GM19438 (cell line): ENCODE results near the gene MTMR3.
"Not testable (repeated sequence)": the region's sequence is repeated elsewhere in the genome, so short reads cannot be mapped to it uniquely, and the experiment has no call there.

ENCODE experiments used
- ATAC-seq: cut with Tn5 transposase; IDR thresholded peaks from one replicate; pipeline ENCODE4 v1.9.1; 2021; ENCODE audit warnings: low read depth; ENCODE audit not compliant: unreplicated experiment

MTMR3 gene

DNA sequence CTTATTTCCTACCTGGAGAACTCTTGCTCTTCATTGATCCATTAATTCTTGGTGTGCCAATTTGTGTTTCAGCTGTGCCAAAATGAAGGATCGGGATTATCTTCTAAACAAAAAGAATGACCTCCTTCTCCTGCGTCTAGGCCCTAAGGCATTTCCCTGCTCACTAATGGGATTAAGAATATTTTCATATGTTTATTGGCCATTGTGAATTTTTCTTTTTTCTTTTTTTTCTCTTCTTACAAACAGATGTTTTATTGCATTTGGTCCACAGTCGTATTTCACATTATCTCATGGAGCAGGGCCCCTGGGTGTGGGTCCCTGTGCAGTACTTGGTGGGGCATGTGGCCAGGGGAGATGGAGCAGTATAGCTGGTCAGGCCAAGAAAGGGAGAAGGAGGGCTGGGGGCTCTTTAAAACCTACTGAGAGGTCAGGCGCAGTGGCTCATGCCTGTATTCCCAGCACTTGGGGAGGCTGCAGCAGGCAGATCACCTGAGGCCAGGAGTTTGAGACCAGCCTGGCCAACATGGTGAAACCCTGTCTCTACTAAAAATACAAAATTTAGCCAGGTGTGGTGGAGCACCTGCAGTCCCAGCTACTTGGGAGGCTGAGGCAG, 162.0 kb downstream of the MTMR3 start:
- ATAC-seq = no peak

DNA sequence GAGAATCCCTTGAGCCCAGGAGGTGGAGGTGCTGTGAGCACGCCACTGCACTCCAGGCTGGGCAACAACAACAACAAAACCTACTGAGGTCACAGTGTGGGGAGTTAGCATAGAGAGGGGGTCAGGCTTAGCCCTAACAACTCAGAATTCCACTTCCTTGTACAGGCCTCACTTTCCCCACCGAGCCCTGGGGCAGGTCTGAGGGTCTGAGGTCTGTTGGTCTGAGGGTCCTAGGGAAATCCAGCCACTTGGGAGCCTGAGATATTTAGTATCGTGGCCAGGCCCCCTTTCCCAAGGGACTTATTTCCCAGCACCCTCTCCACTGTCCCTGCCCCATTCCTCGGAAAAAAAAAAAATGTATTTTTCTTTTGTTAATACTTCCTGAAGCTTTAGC, 162.5 kb downstream of the MTMR3 start:
- no peak for ATAC-seq

DNA sequence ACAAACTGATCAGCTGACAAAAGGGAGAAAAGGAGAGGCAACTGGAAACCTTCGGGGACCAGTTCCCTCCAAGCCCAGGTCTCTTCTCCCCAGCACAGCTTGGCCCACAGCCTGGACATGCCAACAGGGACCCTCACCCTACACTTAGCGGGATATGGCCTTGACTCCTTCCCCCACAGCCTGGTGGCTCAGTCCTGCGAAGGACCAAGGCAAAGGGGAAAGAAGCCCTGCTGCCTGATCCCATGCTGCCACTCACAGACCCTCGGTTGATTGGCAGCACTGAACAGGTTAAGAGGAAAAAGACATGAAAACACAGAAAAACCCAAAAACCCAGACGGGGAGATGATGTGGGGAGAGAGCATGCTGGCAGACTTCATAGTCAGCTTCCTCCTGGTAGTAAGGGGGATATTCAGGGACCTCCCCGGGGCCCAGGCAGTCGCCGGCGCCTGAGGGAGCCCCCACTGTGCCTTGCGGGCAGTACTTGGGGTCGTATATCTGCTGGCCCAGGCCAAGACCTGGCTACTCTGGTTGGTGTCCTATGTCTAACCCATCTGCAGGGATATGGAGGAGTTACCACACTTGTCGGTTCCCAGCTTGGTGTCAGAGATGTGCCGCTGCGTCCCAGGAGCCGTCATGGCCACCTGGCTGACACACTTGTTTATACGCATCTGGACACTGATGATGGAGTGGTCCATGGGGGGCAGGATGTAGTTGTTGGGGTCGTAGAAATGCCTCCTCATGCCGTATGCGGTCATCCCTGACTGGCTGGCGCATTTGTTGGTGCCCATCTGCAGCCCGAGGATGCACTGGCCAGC, 163.1 kb downstream of the MTMR3 start:
- ATAC-seq = no peak

DNA sequence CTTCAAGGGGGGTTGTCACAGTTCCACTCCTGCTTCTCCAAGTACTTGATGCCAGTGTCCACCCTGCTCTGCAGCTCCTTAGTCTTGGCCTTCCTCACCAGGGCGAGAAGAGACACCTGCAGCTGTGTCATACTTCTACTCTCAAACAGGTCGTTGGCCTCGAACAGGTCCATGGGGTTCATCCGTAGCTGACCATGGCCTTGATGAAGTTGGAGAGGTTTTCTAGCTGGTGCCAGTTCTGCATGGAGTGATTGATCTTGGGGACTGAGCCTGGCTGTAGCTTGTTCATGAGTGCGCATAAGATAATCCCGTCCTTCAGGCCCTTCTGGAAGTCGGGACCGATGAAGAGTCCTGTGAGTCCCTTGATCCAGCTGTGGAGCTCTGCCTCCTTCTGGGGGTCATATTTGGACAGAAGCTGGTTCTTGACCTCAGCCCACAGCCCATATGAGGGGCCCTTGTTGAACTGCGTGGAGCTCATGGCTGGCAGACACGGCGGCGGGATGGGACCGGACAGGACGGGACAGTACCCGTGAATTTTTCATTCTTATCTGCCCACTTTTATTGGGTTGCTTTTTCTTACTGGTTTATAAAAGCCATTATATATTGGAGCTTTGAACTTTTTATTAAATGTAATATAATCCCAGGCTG, 163.9 kb downstream of the MTMR3 start:
- no peak for ATAC-seq

DNA sequence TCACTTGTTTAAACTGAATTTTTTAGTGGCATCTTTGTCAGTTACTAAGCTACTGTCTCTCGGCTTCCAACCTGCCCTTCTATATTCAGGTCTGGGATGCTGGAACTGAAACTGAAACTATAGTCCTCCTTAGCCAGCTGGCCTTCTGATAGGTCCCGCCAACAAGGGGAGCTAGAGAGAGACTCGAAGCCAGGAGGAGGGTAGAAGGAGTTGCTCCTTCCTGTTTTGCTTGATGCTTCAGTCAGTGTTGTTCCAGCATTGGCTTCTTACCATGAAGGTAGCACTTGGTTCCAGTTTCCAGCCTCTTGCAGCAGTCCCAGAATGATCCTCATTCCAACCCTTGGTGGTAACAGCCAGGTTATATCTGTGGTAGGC, 164.4 kb downstream of the MTMR3 start:
- ATAC-seq = no peak

DNA sequence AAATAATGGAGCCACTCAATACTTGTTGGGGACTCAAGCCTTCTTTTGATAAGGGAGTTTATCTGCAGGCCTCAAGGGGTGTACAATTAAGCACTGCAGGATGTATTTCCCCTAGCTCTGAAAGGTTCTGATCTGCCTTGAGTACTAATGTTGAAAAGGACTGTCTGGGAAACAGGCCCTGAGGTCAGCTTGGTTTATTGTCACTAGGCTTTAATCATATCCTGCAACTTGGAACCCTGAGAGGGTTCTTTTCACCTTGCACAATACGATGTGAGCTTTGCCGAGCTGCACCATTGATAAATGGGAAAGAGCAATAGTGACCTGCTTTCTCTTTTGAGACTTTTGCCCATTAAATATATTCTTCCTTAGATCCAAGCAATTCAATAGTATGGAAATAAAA, 165.7 kb downstream of the MTMR3 start:
- ATAC-seq = no peak

DNA sequence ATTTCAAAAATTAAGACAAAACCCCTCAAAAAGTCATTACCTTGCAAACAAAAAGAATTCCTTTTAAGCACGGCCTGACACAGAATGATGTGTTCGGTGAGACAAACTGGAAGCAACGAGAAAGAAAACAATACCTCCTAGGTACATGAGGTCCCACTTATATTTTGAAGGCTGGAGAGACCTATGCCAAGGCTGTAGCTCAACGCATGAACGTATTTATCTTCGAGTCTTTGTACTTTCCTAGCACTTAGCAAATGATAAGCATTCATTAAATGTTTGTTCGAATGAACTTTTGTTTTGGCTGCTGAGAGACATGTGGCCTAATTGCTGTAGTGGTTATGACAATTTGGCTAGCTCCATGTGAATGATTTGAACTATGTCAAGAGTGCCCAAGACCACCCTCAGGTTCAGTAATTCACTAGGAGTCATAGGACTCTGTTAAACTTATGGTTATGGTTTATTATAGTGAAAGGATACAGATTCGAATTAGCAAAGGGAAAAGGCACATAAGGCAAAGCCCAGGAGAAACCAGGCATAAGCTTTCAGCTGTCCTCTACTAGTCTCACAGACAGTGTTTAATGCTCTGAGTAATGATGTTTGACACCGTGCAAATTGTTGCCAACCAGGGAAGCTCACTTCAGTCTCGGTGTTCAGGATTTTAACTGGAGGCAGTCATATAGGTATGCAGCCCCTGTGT, 171.2 kb downstream of the MTMR3 start:
- no peak for ATAC-seq

DNA sequence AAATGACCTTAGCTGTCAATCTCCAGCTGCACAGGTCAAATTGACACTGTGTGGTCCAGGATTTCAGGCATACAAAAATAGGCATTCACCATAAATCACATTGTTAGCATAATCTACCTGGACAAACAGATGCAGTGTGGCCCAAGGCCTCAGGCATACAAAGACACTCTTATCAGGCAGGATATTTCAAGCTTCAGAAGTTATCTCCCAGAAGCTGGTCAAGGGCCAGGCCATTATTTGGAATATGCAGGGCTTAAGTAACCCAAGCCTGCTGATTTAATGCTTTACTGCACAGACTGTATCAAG, 171.7 kb downstream of the MTMR3 start:
- no peak for ATAC-seq

DNA sequence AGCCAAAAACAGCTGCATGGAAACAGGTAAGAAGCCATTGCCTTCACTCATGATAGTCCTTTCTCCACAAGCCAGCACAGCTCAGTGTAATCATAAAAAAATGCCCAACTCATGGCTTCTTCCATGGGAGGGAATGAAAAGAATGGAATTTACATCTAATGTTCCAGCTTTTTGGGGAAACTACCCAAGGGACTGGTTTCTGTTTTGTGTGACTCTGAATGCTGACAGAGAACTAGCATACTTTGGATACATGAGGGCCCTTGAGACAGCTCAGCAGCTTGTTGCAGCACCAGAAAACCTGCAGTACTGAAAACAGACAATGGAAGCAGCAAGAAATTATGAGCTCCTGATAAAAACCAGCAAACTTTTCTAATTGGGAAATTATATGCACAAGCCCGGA, 173.0 kb downstream of the MTMR3 start:
- ATAC-seq = no peak

DNA sequence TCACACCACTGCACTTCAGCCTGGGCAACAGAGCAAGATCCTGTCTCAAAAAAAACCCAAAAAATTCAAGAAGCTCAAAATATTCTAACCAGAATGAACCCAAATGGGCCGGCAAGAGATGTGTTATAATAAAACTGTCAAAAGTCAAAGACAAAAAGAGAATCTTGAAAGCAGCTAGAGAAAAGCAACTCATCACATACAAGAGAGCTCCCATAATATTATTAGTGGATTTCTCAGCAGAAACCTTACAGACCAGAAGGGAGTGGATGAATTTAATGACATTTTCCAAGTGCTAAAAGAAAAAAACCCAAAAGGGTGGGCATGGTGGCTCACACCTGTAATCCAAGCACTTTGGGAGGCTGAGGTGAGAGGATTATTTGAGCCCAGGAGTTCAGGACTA, 174.4 kb downstream of the MTMR3 start:
- no peak for ATAC-seq

DNA sequence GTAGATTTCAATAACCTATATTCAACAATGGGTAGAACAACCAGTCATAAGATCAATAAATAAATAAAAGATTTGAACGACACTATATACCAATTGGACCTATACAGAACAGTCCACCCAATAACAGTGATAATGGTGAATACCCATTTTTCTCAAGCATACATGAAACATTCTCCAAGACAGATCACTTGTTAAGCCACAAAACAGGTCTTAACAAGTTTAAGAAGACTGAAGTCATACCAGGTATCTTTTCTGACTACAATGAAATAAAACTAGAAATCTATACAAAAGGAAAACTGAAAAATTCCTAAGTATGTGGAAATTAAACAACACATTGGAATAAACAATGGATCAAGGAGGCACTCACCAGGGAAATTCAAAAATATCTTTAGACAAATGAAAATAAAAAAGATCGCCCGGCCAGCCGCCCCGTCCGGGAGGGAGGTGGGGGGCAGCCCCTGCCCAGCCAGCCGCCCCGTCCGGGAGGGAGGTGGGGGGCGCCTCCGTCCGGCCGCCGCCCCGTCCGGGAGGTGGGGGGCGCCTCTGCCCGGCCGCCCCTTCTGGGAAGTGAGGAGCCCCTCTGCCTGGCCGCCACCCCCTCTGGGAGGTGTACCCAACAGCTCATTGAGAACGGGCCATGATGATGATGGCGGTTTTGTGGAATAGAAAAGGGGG, 176.5 kb downstream of the MTMR3 start:
- ATAC-seq = not testable (repeated sequence)

DNA sequence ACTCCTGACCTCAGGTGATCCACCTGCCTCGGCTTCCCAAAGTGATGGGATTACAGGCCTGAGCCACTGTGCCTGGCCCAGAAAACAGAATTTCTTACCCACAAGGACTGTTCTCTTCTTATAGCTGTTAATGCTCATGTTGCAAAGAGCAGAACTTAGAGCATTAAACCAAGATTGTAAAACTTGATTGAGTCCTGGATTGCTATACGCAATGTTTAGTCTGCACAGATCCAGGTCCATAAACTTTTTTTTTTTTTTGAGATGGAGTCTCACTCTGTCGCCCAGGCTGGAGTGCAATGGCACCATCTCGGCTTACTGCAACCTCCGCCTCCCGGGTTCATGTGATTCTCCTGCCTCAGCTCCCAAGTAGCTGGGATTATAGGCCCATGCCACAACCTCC, 178.1 kb downstream of the MTMR3 start:
- not testable (repeated sequence) for ATAC-seq

DNA sequence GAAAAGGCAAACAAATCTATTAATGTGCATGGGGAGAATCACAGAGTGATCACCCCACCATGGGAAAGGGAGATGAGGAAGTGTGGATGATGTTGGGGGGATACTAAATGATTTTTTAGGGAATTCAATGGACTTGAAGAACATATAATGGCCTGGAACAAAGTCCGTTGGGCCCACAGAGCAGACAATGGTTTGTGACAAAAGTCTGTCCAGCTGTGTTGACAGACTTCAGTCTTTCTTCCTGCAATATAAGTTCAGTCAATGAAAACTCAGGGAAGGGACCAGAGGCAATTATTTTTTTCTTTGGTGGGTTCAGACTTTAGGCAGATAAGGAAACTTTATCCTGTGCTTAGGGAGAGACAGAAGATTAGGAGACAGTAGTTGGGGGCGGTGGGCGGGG, 179.3 kb downstream of the MTMR3 start:
- ATAC-seq = no peak

DNA sequence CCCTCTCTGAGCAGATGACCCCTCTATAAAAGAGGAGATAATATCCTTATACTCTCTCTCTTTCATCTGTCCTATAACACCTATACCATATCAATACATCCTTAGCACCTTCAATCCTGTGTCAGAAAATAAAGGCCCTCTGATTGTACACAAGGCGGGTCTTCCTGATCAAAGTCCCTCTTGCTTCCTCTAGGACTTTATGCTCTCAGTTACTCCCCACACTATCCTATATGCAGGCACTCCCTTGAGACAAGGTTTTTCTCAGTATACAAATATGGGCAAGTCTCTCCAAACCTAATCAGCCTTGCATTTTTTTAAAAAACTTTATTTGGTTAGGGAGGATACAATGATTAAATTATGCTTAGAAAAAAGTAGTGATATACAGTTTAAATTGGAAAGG, 180.0 kb downstream of the MTMR3 start:
- no peak for ATAC-seq

DNA sequence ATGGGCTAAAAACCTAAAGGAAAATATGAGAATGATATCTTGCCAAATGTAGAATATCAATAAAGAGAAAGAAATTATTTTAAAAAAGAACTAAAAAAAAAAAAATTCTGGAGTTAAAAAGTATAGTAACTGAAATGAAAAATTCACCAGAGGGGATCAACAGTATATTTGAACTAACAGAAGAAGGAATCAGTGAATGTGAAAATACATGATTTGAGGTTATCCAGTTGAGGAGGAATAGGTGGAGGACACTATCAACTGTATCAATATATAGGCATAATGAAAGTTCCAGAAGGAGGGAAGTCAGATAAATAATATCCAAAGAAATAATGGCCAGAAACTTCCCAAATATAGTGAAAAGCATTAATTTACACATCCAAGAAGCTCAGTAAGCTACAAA, 181.2 kb downstream of the MTMR3 start:
- no peak for ATAC-seq

DNA sequence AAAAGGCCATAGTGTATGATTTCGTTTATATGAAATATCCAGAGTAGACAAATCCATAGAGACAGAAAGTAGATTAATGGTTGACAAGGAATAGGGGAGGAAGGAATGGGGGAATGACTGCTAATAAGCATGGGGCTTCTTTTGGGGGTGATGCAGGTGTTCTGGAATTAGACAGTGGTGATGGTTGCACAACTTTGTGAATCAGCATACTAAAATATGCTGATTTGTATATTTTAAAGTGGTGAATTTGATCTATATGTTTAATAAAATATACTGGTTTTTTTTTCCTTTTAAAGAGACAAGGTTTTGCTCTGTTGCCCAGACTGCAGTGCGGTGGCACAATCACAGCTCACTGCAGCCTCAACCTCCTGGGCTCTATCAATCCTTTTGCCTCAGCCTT, 190.8 kb downstream of the MTMR3 start:
- no peak for ATAC-seq

DNA sequence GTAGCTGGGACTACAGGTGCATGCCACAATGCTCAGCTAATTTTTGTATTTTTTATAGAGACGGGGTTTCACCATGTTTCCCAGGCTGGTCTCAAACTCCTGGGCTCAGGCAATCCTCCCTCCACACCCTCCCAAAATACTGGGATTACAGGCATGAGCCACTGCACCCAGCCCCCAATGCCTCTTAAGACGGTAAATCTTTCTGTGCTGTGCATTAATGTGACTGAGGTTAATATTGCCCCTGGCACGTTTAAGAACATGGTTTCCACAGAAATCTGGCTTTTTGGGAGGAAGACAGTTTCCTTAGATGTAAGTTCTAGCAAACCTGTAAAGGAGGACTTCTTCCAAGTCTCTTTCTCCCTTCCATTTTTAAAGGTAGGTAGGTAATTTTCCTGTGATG, 191.2 kb downstream of the MTMR3 start:
- no peak for ATAC-seq

DNA sequence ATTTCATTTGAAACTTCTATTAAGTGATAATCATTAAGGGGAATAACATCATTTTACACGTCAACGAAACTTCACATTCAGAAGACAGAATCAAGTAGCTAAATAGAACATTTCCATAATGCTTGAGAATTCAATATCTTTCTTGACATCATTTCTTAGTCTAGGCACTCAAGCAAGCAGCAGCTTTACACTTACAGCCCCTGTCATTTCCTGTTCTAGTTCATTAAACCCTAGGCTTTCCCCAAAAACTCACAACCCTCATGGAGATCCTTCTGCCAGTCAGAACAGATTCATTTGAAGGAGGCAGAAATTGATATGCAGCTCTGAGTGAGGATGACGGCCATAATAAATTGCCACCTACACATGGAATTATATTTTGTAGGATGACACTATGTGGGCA, 192.0 kb downstream of the MTMR3 start:
- ATAC-seq = no peak

DNA sequence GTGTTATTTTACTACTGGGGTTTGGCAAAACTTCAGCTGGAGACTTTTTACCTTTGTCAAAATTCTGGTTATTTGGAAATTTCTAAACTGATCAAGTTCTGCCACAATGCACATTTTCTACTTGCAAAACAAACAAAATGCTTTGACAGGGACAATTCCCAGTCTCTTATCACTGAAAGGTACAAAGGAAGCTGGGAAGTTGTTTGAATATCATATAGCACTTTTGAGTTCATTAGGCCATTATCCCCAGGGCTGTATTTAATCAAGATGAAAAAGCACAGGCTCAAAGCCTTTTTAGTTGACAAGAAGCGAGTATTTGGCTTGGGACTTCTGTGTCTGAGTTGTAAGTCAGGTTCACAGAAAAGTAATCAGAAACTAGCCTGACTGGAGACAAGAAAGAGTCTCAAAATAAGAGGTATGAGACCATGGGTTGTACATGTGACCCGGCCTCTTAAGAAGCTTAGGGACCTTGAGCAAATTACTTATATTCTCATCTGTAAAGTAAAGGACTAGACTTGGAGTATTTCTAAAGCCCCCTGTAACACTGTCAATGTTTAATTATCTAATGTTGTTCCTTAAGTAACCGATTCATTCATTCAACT, 194.4 kb downstream of the MTMR3 start:
- no peak for ATAC-seq
